Lung (tissue), 12 donors: ENCODE measurements around the gene SYNPO2. TPM values are rescaled to one million over a fixed set of nuclear protein-coding genes. Genes with fewer than 3 reads are reported as not detected.

Source experiments
- ATAC-seq: fragments of 200-7000 bp; cut with Tn5 transposase; one replicate; pipeline ENCODE4 v1.9.1; 2020; ENCODE audit warnings: moderate number of reproducible peaks; ENCODE audit not compliant: insufficient read depth, low FRiP score
- DNase-seq, 3 donors: peaks; one replicate each; pipeline ENCODE4 v3.0.0-alpha.2; 2013 to 2017
- H3K27ac ChIP-seq, 2 donors: one replicate each; pipeline ENCODE4 v1.5.1; 2013; ENCODE audit warnings: mild to moderate bottlenecking in 2 of 2, moderate library complexity in 2 of 2, control low read depth in 1 of 2, inconsistent platforms in 1 of 2, low read depth in 1 of 2, low read length in 1 of 2
- H3K27me3 ChIP-seq, 3 donors: one replicate each; pipeline ENCODE4 v1.5.1; 2013; ENCODE audit warnings: low read length in 2 of 3; ENCODE audit not compliant: control insufficient read depth in 3 of 3, insufficient read depth in 3 of 3
- H3K36me3 ChIP-seq, 4 donors: one replicate each; pipeline ENCODE4 v1.5.1; 2013; ENCODE audit warnings: low read length in 4 of 4, mild to moderate bottlenecking in 1 of 4, moderate library complexity in 1 of 4; ENCODE audit not compliant: control insufficient read depth in 4 of 4, insufficient read depth in 4 of 4
- H3K4me1 ChIP-seq, 5 donors: one replicate each; pipeline ENCODE4 v1.5.1; 2013; ENCODE audit warnings: low read length in 5 of 5, mild to moderate bottlenecking in 2 of 5, moderate library complexity in 1 of 5; ENCODE audit not compliant: control insufficient read depth in 5 of 5, insufficient read depth in 5 of 5
- H3K4me3 ChIP-seq: one replicate; pipeline ENCODE4 v1.5.1; 2013; ENCODE audit warnings: mild to moderate bottlenecking, control low read depth, moderate library complexity
- H3K9ac ChIP-seq, 2 donors: one replicate each; pipeline ENCODE4 v1.5.1; 2013; ENCODE audit warnings: low read length in 2 of 2, control low read depth in 1 of 2; ENCODE audit not compliant: insufficient read depth in 1 of 2
- H3K9me3 ChIP-seq, 4 donors: one replicate each; pipeline ENCODE4 v1.5.1; 2013; ENCODE audit warnings: low read length in 3 of 4, mild to moderate bottlenecking in 1 of 4, moderate library complexity in 1 of 4; ENCODE audit not compliant: control insufficient read depth in 4 of 4, insufficient read depth in 3 of 4
- CTCF ChIP-seq: IDR thresholded peaks from 2 replicates; pipeline ENCODE4 v1.5.1; 2012; ENCODE audit warnings: mild to moderate bottlenecking; ENCODE audit errors: control extremely low read depth, extremely low read depth
- WGBS, 2 donors: extraction: QIAGEN DNeasy Blood & Tissue Kit; methylation state at CpG; one replicate each; pipeline ENCODE4 v1.1.7; 2013; 5-methylcytosine and 5-hydroxymethylcytosine counted together
- polyA plus RNA-seq, 2 donors: library from polyadenylated mRNA; stranded (reverse); fragments of 200-250 nt; gene quantifications; one replicate each; pipeline ENCODE4 v1.2.1, GENCODE V29; 2013
- total RNA-seq, 2 donors: library from RNA; depleted of rRNA in 1 of 2; stranded (reverse); fragments of >200 nt in 1 of 2; gene quantifications; one replicate each; pipeline ENCODE4 v1.2.1, GENCODE V29; 2014 to 2021
- donor health status: control.
- donor health status: control.
- donor health status: Bipolar disorder and iron deficiency.
- donor health status: healthy.
- donor health status: DM: yes; HTN: yes; CAD: no.

The SYNPO2 gene
- total and polyA plus RNA-seq, 4 donors = 3.5 to 27.6 (median 10.1) TPM

GRCh38 chr4:118911238-118911703, 22.6 kb downstream of the SYNPO2 start:
- ATAC-seq = no peak
- Histone ChIP-seq H3K36me3 (no peaks in the 10 kb centered on the region), H3K4me3 (no peak overlapping the region), H3K4me1 (peaks cover 0 to 10% (median 5%) of the 10 kb centered on the region in 5 donors), H3K9ac (no peak overlapping the region), H3K27me3 (no peaks in the 10 kb centered on the region), H3K9me3 (no peaks in the 10 kb centered on the region), H3K27ac (no peak overlapping the region)
- WGBS, 2 donors = 84 to 87% methylated on average over 3 of the region's 3 CpGs
- TF ChIP-seq CTCF = no peak
- DNase-seq = no peak

- H3K36me3 ChIP-seq = no peaks in the 10 kb centered on the region
- ATAC-seq (no peak), DNase-seq (no peak)
- H3K27me3 ChIP-seq = no peaks in the 10 kb centered on the region
- no peak overlapping the region for H3K9ac ChIP-seq
- H3K4me3 ChIP-seq = no peak overlapping the region
- H3K27ac ChIP-seq = no peak overlapping the region
- TF ChIP-seq CTCF = no peak
- H3K4me1 ChIP-seq = peaks cover 0 to 10% (median 0%) of the 10 kb centered on the region in 5 donors
- no peaks in the 10 kb centered on the region for H3K9me3 ChIP-seq
- 92 to 95% methylated on average over 3 of the region's 3 CpGs for WGBS, 2 donors
These were observed 26.8 kb downstream of the SYNPO2 start for GRCh38 chr4:118915468-118915867.

GRCh38 chr4:118916691-118917289, 28.1 kb downstream of the SYNPO2 start:
- peak overlapping the region in 1 of 2 donors; percentile 26 for H3K27ac ChIP-seq
- 94 to 95% methylated on average over 9 of the region's 9 CpGs for WGBS, 2 donors

More at GRCh38 chr4:118916691-118917289, 28.1 kb downstream of the SYNPO2 start:
- DNase-seq = no peak
- H3K4me1 ChIP-seq = peaks cover 0 to 13% (median 2%) of the 10 kb centered on the region in 5 donors
- H3K36me3 ChIP-seq = no peaks in the 10 kb centered on the region
- TF ChIP-seq CTCF = no peak
- H3K9me3 ChIP-seq = no peaks in the 10 kb centered on the region
- no peaks in the 10 kb centered on the region for H3K27me3 ChIP-seq
- no peak overlapping the region for H3K4me3 ChIP-seq
- H3K9ac ChIP-seq = no peak overlapping the region
- no peak for ATAC-seq
